Stomach (tissue), 9 donors: ENCODE measurements around the gene PIKFYVE. TPM values are rescaled to one million over a fixed set of nuclear protein-coding genes. Genes with fewer than 3 reads are reported as not detected.

Source experiments
- DNase-seq, 2 donors: peaks; one replicate each; pipeline versions ENCODE4 v3.0.0 to v3.0.0-alpha.2; 2013 to 2019
- H3K27ac ChIP-seq, 5 donors: fragments of 200-600 bp in 4 of 5; sonication (generic) in 4 of 5; one replicate each; pipeline ENCODE4 v1.5.1; 2013 to 2019; ENCODE audit warnings: mild to moderate bottlenecking in 1 of 5, moderate library complexity in 1 of 5
- H3K27me3 ChIP-seq, 3 donors: fragments of 200-600 bp; sonication (generic); one replicate each; pipeline ENCODE4 v1.5.1; 2017 to 2019; ENCODE audit warnings: mixed run types in 1 of 3
- H3K36me3 ChIP-seq, 4 donors: fragments of 200-600 bp; sonication (generic); 1 replicate in 3 of 4; 2 replicates in 1 of 4; pipeline ENCODE4 v1.5.1; 2016 to 2019
- H3K4me1 ChIP-seq, 4 donors: fragments of 200-600 bp; sonication (generic); one replicate each; pipeline ENCODE4 v1.5.1; 2016 to 2019
- H3K4me3 ChIP-seq, 4 donors: fragments of 200-600 bp; sonication (generic) in 3 of 4; one replicate each; pipeline ENCODE4 v1.5.1; 2016 to 2019; ENCODE audit warnings: mild to moderate bottlenecking in 1 of 4
- H3K9me3 ChIP-seq, 4 donors: fragments of 200-600 bp; sonication (generic); one replicate each; pipeline ENCODE4 v1.5.1; 2016 to 2019
- EP300 ChIP-seq: sonication (generic); formaldehyde crosslinking; IDR thresholded peaks from one replicate; pipeline ENCODE4 v1.6.1; 2017; ENCODE audit warnings: antibody characterized with exemption
- POLR2A ChIP-seq, 4 donors: fragments of 450-650 bp; IDR thresholded peaks; one replicate each; pipeline ENCODE4 v1.6.1; 2016; ENCODE audit warnings: antibody characterized with exemption in 4 of 4, control low read depth in 2 of 4, mild to moderate bottlenecking in 1 of 4, moderate library complexity in 1 of 4
- POLR2AphosphoS5 ChIP-seq, 3 donors: sonication (generic); formaldehyde crosslinking; IDR thresholded peaks; one replicate each; pipeline ENCODE4 v1.6.1; 2016; ENCODE audit warnings: antibody characterized with exemption in 3 of 3
- WGBS, 5 donors: extraction: QIAGEN DNeasy Blood & Tissue Kit in 3 of 5; methylation state at CpG; one replicate each; pipeline versions ENCODE4 v1.1.5 to v1.1.7; 2013 to 2018; 5-methylcytosine and 5-hydroxymethylcytosine counted together
- intact Hi-C: fragments of 100-400 bp; cut with DNase I; formaldehyde crosslinking; loops from one replicate; pipeline ENCODE4 v1.15.1; 2023; ENCODE audit warnings: low total_unique reads
- polyA plus RNA-seq, 3 donors: library from polyadenylated mRNA; stranded (reverse); fragments of 200-250 nt; gene quantifications; one replicate each; pipeline ENCODE4 v1.2.3, GENCODE V29; 2013
- total RNA-seq, 5 donors: library from RNA; depleted of rRNA; stranded (reverse); fragments of >200 nt; gene quantifications; one replicate each; pipeline versions ENCODE4 v1.1.0 to v1.2.3, GENCODE V29; 2014 to 2016
- TF ChIP-seq, protein P1 (sequence below), 7 experiments: fragments of 450-650 bp in 4 of 7; fragments of 200-600 bp in 3 of 7; sonication (generic) in 3 of 7; IDR thresholded peaks; one replicate each; pipeline ENCODE4 v1.5.1; 2016 to 2019; ENCODE audit warnings: antibody characterized with exemption in 7 of 7, control low read depth in 2 of 7, mild to moderate bottlenecking in 1 of 7
- donor health status: healthy with polysubstance abuse.
- donor health status: Bipolar disorder and iron deficiency.
- donor health status: healthy.

PIKFYVE gene
- total and polyA plus RNA-seq, 8 donors: 3.0 to 42.8 (median 20.3) TPM

DNA sequence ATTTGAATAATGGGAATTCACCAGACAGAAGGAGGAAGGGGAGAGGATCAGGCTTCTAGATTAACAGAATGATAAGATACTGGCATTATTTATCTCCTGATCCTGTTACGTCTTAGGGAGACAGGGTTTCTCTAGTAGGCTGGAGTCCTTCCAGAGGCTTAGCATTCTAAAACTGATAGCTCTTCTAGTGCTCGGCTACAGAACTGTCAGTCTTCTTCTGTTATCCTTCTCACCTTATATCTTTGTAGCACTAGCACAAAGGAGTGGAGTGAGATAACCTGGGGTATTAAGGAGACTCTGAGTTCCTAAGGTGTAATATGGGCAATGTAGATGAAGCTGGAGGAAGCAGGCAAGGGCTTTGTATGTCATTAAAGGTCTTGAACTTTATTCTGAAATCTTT, 52.1 kb downstream of the PIKFYVE start:
- Histone ChIP-seq H3K27ac (no peak overlapping the region), H3K9me3 (no peaks in the 10 kb centered on the region), H3K27me3 (no peaks in the 10 kb centered on the region), H3K36me3 (peaks cover 18 to 75% (median 62%) of the 10 kb centered on the region in 4 donors), H3K4me1 (peaks cover 0 to 18% (median 2%) of the 10 kb centered on the region in 4 donors), H3K4me3 (no peak overlapping the region)
- TF ChIP-seq POLR2A (IDR thresholded peaks at IDR 0.05): no peak
- no peak for TF ChIP-seq POLR2AphosphoS5 (IDR thresholded peaks at IDR 0.05)
- TF ChIP-seq, protein P1, sequence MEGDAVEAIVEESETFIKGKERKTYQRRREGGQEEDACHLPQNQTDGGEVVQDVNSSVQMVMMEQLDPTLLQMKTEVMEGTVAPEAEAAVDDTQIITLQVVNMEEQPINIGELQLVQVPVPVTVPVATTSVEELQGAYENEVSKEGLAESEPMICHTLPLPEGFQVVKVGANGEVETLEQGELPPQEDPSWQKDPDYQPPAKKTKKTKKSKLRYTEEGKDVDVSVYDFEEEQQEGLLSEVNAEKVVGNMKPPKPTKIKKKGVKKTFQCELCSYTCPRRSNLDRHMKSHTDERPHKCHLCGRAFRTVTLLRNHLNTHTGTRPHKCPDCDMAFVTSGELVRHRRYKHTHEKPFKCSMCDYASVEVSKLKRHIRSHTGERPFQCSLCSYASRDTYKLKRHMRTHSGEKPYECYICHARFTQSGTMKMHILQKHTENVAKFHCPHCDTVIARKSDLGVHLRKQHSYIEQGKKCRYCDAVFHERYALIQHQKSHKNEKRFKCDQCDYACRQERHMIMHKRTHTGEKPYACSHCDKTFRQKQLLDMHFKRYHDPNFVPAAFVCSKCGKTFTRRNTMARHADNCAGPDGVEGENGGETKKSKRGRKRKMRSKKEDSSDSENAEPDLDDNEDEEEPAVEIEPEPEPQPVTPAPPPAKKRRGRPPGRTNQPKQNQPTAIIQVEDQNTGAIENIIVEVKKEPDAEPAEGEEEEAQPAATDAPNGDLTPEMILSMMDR (IDR thresholded peaks at IDR 0.05): no peak
- TF ChIP-seq EP300: no peak
- no peak for DNase-seq
- intact Hi-C loops: no loop called here
- WGBS, 5 donors: 74 to 95% (median 82%) methylated on average over 2 of the region's 2 CpGs

DNA sequence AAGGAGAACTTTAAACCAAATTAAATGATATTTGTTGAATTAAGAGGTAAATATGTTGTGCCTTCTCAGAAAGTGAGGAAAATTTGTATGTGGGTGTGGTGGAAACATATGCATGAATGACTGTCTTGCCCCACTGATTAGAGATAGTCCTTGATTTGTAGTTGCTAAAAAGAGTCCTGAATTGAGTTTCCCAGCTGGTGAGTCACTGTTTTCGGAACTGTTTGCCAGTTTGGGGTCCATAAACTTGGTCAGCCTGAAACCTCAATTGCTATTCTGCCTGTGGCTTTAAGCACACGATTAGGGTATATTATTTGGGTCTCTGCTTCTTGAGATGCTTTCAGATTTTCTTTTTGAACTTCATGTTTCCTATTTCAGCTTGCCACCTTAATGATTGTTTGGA, 53.3 kb downstream of the PIKFYVE start:
- TF ChIP-seq POLR2A (IDR thresholded peaks at IDR 0.05): no peak
- TF ChIP-seq, protein P1 (IDR thresholded peaks at IDR 0.05): no peak
- no peak for TF ChIP-seq POLR2AphosphoS5 (IDR thresholded peaks at IDR 0.05)
- no peak for TF ChIP-seq EP300
- no peak for DNase-seq
- peaks cover 15 to 71% (median 59%) of the 10 kb centered on the region in 4 donors for H3K36me3 ChIP-seq
- no peaks in the 10 kb centered on the region for H3K9me3 ChIP-seq
- 61 to 88% (median 82%) methylated on average over 2 of the region's 2 CpGs for WGBS, 5 donors
- H3K27me3 ChIP-seq: no peaks in the 10 kb centered on the region
- peaks cover 0 to 18% (median 2%) of the 10 kb centered on the region in 4 donors for H3K4me1 ChIP-seq
- H3K4me3 ChIP-seq: no peak overlapping the region
- H3K27ac ChIP-seq: no peak overlapping the region
- intact Hi-C loops: no loop called here

DNA sequence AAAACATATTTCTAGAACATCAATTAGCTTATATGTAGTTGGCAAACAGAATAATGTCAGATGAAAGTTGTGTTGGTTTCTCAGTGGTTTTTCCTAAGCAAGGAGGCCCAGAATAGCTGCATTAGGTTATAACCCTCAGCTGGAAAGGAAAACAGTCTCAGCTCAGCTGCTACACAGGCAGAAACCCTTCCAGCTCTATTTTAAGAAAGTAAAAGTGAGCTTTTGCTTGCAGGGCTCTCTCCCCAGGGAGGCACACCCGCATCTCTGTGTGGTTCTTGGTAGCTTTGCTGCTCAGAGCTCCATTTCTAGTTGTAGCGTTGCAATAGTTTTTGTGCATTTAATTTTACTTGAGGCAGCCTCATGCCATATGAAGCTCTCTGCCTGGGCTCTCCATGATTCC, 54.6 kb downstream of the PIKFYVE start:
- WGBS, 5 donors: 61 to 87% (median 81%) methylated on average over 2 of the region's 2 CpGs
- intact Hi-C loops: no loop called here
- Histone ChIP-seq H3K4me3 (no peak overlapping the region), H3K4me1 (peaks cover 0 to 18% (median 2%) of the 10 kb centered on the region in 4 donors), H3K9me3 (no peaks in the 10 kb centered on the region), H3K27me3 (no peaks in the 10 kb centered on the region), H3K27ac (peak overlapping the region in 2 of 5 donors; percentile 1 to 47), H3K36me3 (peaks cover 12 to 71% (median 59%) of the 10 kb centered on the region in 4 donors)
- peak in 1 of 2 donors; percentile 47 for DNase-seq
- no peak for TF ChIP-seq POLR2A (IDR thresholded peaks at IDR 0.05)
- TF ChIP-seq, protein P1 (IDR thresholded peaks at IDR 0.05): no peak
- no peak for TF ChIP-seq POLR2AphosphoS5 (IDR thresholded peaks at IDR 0.05)
- TF ChIP-seq EP300: no peak

DNA sequence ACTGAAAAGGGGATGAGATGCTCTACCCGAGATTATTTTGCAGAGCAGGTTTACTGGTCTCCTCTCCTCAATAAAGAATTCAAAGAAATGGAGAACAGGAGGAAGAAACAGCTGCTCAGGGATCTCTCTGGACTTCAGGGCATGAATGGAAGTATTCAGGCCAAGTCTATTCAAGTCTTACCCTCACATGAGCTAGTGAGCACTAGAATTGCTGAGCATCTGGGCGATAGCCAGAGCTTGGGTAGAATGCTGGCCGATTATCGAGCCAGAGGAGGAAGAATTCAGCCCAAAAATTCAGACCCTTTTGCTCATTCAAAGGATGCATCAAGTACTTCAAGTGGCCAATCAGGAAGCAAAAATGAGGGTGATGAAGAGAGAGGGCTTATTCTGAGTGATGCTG, 60.0 kb downstream of the PIKFYVE start:
- Histone ChIP-seq H3K27me3 (no peaks in the 10 kb centered on the region), H3K9me3 (no peaks in the 10 kb centered on the region), H3K4me1 (peaks cover 0 to 7% (median 0%) of the 10 kb centered on the region in 4 donors), H3K4me3 (no peak overlapping the region), H3K27ac (no peak overlapping the region), H3K36me3 (peaks cover 29 to 80% (median 70%) of the 10 kb centered on the region in 4 donors)
- 86 to 99% (median 91%) methylated on average over 4 of the region's 4 CpGs for WGBS, 5 donors
- no peak for DNase-seq
- TF ChIP-seq, protein P1 (IDR thresholded peaks at IDR 0.05): no peak
- TF ChIP-seq POLR2AphosphoS5 (IDR thresholded peaks at IDR 0.05): no peak
- TF ChIP-seq EP300: no peak
- TF ChIP-seq POLR2A (IDR thresholded peaks at IDR 0.05): no peak
- intact Hi-C loops: no loop called here
